Measurements from ENCODE around the gene FAM24A. TPM values are rescaled to one million over a fixed set of nuclear protein-coding genes. Genes with fewer than 3 reads are reported as not detected.

Gene FAM24A
- not detected in 2 replicates for total RNA-seq

GRCh38 chr10:122910310-122910709 is at the start of gene FAM24A:
TSS of gene FAM24A (plus strand) at chr10:122910610. CDS start at chr10:122911635, 1,025 bp downstream.

GRCh38 chr10:122879339-122880273 is 30.8 kb upstream of the FAM24A start, which contains the start of gene FAM24B:
TSS of gene FAM24B (minus strand) at chr10:122879581. CDS start at chr10:122850515, 29,066 bp downstream.

GRCh38 chr10:122953902-122954730 is 43.7 kb downstream of the FAM24A start, which contains the start of gene C10orf88:
TSS of gene C10orf88 (minus strand) at chr10:122954227. CDS start at chr10:122954178, 49 bp downstream.

Other genes with a start within 250 kb of the FAM24A start
- not detected in 2 replicates for gene C10orf120, start 210.8 kb upstream of the FAM24A start, total RNA-seq
- gene CUZD1, start 64.8 kb upstream of the FAM24A start, total RNA-seq = 0.39 and 0.98 TPM in 2 replicates
- 2.6 and 2.7 TPM in 2 replicates for gene FAM24B, start 31.0 kb upstream of the FAM24A start, total RNA-seq
- 7.4 and 7.9 TPM in 2 replicates for gene C10orf88, start 43.6 kb downstream of the FAM24A start, total RNA-seq
- gene PSTK, start 69.8 kb downstream of the FAM24A start, total RNA-seq = 3.3 and 4.7 TPM in 2 replicates
- 4.3 and 6.1 TPM in 2 replicates for gene IKZF5, start 98.2 kb downstream of the FAM24A start, total RNA-seq
- gene ACADSB, start 98.4 kb downstream of the FAM24A start, total RNA-seq = 2.7 and 3.5 TPM in 2 replicates
- not detected in 2 replicates for gene HMX3, start 225.4 kb downstream of the FAM24A start, total RNA-seq
- not detected in 2 replicates for gene HMX2, start 237.5 kb downstream of the FAM24A start, total RNA-seq
- gene BUB3, start 243.8 kb downstream of the FAM24A start, total RNA-seq = 126 and 163 TPM in 2 replicates